Thyroid gland (tissue), 4 donors: ENCODE results near the gene CMSS1. TPM values are rescaled to one million over a fixed set of nuclear protein-coding genes. Genes with fewer than 3 reads are reported as not detected.

ENCODE experiments used
- DNase-seq, 2 donors: peaks; one replicate each; pipeline ENCODE4 v3.0.0-alpha.2; 2019
- H3K27ac ChIP-seq, 3 donors: fragments of 200-600 bp; sonication (generic); 1 replicate in 2 of 3; 2 replicates in 1 of 3; pipeline ENCODE4 v1.5.1; 2016 to 2019; ENCODE audit warnings: mild to moderate bottlenecking in 1 of 3, moderate library complexity in 1 of 3
- H3K27me3 ChIP-seq: fragments of 200-600 bp; sonication (generic); one replicate; pipeline ENCODE4 v1.5.1; 2019
- H3K36me3 ChIP-seq, 2 donors: fragments of 200-600 bp; sonication (generic); one replicate each; pipeline ENCODE4 v1.5.1; 2016 to 2019
- H3K4me1 ChIP-seq, 2 donors: fragments of 200-600 bp; sonication (generic); one replicate each; pipeline ENCODE4 v1.5.1; 2017 to 2019
- H3K4me3 ChIP-seq, 3 donors: fragments of 200-600 bp; sonication (generic); replicated peaks in 1 of 3; 1 replicate in 2 of 3; 2 replicates in 1 of 3; pipeline ENCODE4 v1.5.1; 2016; ENCODE audit warnings: mild to moderate bottlenecking in 1 of 3
- H3K9me3 ChIP-seq: fragments of 200-600 bp; sonication (generic); one replicate; pipeline ENCODE4 v1.5.1; 2017
- CTCF ChIP-seq, 6 experiments: fragments of 200-600 bp in 3 of 6; fragments of 450-650 bp in 3 of 6; sonication (generic) in 3 of 6; IDR thresholded peaks; one replicate each; pipeline ENCODE4 v1.5.1; 2016 to 2019; ENCODE audit warnings: antibody characterized with exemption in 6 of 6, mild to moderate bottlenecking in 2 of 6, inconsistent platforms in 1 of 6, moderate library complexity in 1 of 6
- POLR2A ChIP-seq, 2 donors: fragments of 450-650 bp; IDR thresholded peaks; one replicate each; pipeline ENCODE4 v1.6.1; 2017; ENCODE audit warnings: antibody characterized with exemption in 2 of 2, mild to moderate bottlenecking in 2 of 2, moderate library complexity in 1 of 2
- WGBS, 2 donors: methylation state at CpG; one replicate each; pipeline ENCODE4 v1.1.5; 2017; 5-methylcytosine and 5-hydroxymethylcytosine counted together
- intact Hi-C: fragments of 100-400 bp; cut with DNase I; formaldehyde crosslinking; loops from one replicate; pipeline ENCODE4 v1.15.1; 2023
- total RNA-seq, 4 donors: library from RNA; depleted of rRNA; stranded (reverse); fragments of >200 nt; gene quantifications; one replicate each; pipeline ENCODE4 v1.2.3, GENCODE V29; 2016

CMSS1 gene
- total RNA-seq, 4 donors from 2014 or later = 7.7 to 15.0 (median 12.9) TPM

GRCh38 chr3:99885851-99886250 is 68.2 kb downstream of the CMSS1 start:
- 94 to 96% methylated on average over 3 of the region's 3 CpGs for whole genome bisulfite sequencing, 2 donors
- H3K27me3 ChIP-seq = no peaks in the 10 kb centered on the region
- no peaks in the 10 kb centered on the region for H3K9me3 ChIP-seq
- no peak overlapping the region for H3K27ac ChIP-seq
- no peaks in the 10 kb centered on the region for H3K4me1 ChIP-seq
- intact Hi-C loops = no loop called here
- DNase-seq = no peak
- no peak overlapping the region for H3K4me3 ChIP-seq
- no peak for TF ChIP-seq CTCF (IDR thresholded peaks at IDR 0.05)
- TF ChIP-seq POLR2A (IDR thresholded peaks at IDR 0.05) = no peak
- H3K36me3 ChIP-seq = no peaks in the 10 kb centered on the region

DNA sequence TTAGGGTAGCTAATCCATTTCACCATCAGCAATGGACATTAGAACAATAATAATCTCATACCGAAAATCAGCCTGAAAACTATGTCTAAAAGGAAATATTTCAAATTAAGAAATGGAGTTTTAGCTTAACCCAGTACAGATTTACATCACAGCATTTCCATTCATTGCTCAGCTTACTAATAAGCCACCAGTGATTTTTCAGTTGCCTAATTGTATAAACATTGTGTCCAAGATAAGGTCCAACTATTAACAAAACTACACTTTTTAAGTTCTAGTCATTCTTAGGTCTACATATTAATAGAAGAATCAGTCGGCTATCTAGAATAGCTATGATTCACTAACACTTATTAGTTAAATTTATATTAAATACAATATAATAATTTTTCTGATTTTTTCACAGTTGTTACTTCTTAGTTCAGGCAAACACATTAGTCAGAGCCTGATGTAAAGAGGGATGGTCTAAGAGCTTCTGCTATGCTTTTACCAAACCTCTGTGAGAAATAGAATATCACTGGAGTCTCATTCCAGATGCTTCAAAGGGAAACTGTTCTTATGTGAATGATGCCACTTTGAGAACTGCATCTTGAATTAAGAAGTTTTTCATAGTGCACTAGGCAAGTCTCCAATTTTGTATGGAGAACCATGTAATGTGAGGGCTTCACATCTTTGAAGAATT is 74.1 kb downstream of the CMSS1 start:
- no peak overlapping the region for H3K4me3 ChIP-seq
- no peak for DNase-seq
- no peaks in the 10 kb centered on the region for H3K27me3 ChIP-seq
- WGBS, 2 donors = 97% methylated on average over 2 of the region's 2 CpGs
- H3K36me3 ChIP-seq = no peaks in the 10 kb centered on the region
- H3K9me3 ChIP-seq = no peaks in the 10 kb centered on the region
- TF ChIP-seq POLR2A (IDR thresholded peaks at IDR 0.05) = no peak
- TF ChIP-seq CTCF (IDR thresholded peaks at IDR 0.05) = no peak
- intact Hi-C loops = no loop called here
- H3K27ac ChIP-seq = no peak overlapping the region
- H3K4me1 ChIP-seq = no peaks in the 10 kb centered on the region

DNA sequence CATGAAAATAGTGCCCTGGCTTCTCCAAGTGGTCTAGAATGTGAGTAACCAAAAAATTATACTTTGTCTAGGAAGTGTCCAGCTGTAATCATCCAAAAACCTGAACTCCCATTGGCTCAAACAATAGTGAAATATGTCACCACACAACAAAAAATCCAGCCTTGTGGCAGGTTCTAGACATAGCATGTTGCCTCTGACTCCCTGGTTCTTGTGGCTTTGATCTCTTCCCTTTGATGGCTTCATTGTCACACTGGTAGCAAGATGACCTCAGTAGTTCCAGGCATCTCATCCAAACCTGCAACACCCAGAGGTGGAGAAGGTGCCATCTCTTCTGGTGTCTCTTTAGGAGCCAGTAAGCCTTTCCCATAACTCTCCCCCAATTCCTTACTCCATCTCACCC is 74.7 kb downstream of the CMSS1 start:
- no peaks in the 10 kb centered on the region for H3K27me3 ChIP-seq
- intact Hi-C loops = no loop called here
- no peak for TF ChIP-seq CTCF (IDR thresholded peaks at IDR 0.05)
- TF ChIP-seq POLR2A (IDR thresholded peaks at IDR 0.05) = no peak

GRCh38 chr3:99895131-99895696 is 77.6 kb downstream of the CMSS1 start:
- WGBS, 2 donors = 86% methylated on average over 3 of the region's 3 CpGs
- TF ChIP-seq POLR2A (IDR thresholded peaks at IDR 0.05) = no peak
- no peak for TF ChIP-seq CTCF (IDR thresholded peaks at IDR 0.05)
- intact Hi-C loops = no loop called here
- Histone ChIP-seq H3K27me3 (no peaks in the 10 kb centered on the region), H3K4me1 (no peaks in the 10 kb centered on the region), H3K4me3 (no peak overlapping the region), H3K27ac (no peak overlapping the region), H3K9me3 (no peaks in the 10 kb centered on the region), H3K36me3 (no peaks in the 10 kb centered on the region)
- no peak for DNase-seq

More for the DNA sequence above, 74.7 kb downstream of the CMSS1 start:
- Histone ChIP-seq H3K36me3 (no peaks in the 10 kb centered on the region), H3K4me1 (no peaks in the 10 kb centered on the region), H3K4me3 (no peak overlapping the region), H3K27ac (no peak overlapping the region), H3K9me3 (no peaks in the 10 kb centered on the region)
- DNase-seq = no peak

- Histone ChIP-seq H3K4me3 (no peak overlapping the region), H3K27ac (no peak overlapping the region), H3K27me3 (no peaks in the 10 kb centered on the region), H3K9me3 (no peaks in the 10 kb centered on the region), H3K36me3 (no peaks in the 10 kb centered on the region), H3K4me1 (no peaks in the 10 kb centered on the region)
- TF ChIP-seq CTCF (IDR thresholded peaks at IDR 0.05) (no peak), POLR2A (IDR thresholded peaks at IDR 0.05) (no peak)
- DNase-seq = no peak
- WGBS, 2 donors = 60 to 63% methylated on average over 2 of the region's 2 CpGs
- intact Hi-C loops = no loop called here
These were observed 78.2 kb downstream of the CMSS1 start for GRCh38 chr3:99895703-99896441.
